ENCODE measurements around the gene CXCR5.

CXCR5 gene

GRCh38 chr11:118846181-118846935 lies 37.3 kb upstream of the CXCR5 start:
- no peak for TF ChIP-seq CTCF (IDR thresholded peaks at IDR 0.05)
- Histone ChIP-seq H3K9me3 (ENCODE audit: control insufficient read depth, low read length) (no peaks in the 10 kb centered on the region), H2AFZ (no peak overlapping the region), H3K27me3 (ENCODE audit: control insufficient read depth, insufficient read depth, low read length) (no peaks in the 10 kb centered on the region), H3K4me3 (ENCODE audit: low read depth, low read length) (no peak overlapping the region), H3K4me1 (no peaks in the 10 kb centered on the region), H3K27ac (no peak overlapping the region), H3K79me2 (no peaks in the 10 kb centered on the region), H3K9ac (no peak overlapping the region), H3K36me3 (ENCODE audit: control insufficient read depth, insufficient read depth, low read length) (no peaks in the 10 kb centered on the region), H3K4me2 (ENCODE audit: low read length) (no peak overlapping the region)

- Histone ChIP-seq H3K9me3 (ENCODE audit: control insufficient read depth, low read length) (no peaks in the 10 kb centered on the region), H3K27me3 (ENCODE audit: control insufficient read depth, insufficient read depth, low read length) (no peaks in the 10 kb centered on the region), H3K9ac (no peak overlapping the region), H3K4me2 (ENCODE audit: low read length) (no peak overlapping the region), H3K36me3 (ENCODE audit: control insufficient read depth, insufficient read depth, low read length) (no peaks in the 10 kb centered on the region), H3K27ac (no peak overlapping the region), H3K4me1 (no peaks in the 10 kb centered on the region), H3K79me2 (no peaks in the 10 kb centered on the region), H2AFZ (no peak overlapping the region), H3K4me3 (ENCODE audit: low read depth, low read length) (no peak overlapping the region)
- TF ChIP-seq CTCF (IDR thresholded peaks at IDR 0.05), result no peak
These were observed 33.9 kb upstream of the CXCR5 start for GRCh38 chr11:118849825-118850224.

DNA sequence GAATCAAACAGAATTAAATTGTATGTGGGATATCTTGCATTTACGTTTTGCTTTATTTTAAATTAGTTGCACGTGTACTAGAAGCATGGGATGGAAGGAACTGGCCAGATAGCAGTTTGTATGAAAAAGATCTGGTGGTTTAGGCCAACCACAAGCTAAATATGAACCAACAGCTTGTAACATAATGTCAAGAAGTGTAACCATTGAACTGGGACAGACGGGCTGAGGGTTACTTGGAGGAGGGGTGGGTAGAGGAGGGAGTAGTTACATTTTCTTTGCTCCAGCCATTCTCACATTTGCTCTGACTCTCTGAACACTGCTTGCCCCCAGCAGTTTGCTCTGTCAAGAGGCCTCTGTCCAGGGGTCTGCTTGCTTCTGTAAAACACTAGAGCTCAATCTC lies 31.7 kb upstream of the CXCR5 start:
- TF ChIP-seq CTCF (IDR thresholded peaks at IDR 0.05), result no peak
- Histone ChIP-seq H3K27ac (no peak overlapping the region), H3K9me3 (ENCODE audit: control insufficient read depth, low read length) (no peaks in the 10 kb centered on the region), H2AFZ (no peak overlapping the region), H3K9ac (no peak overlapping the region), H3K27me3 (ENCODE audit: control insufficient read depth, insufficient read depth, low read length) (no peaks in the 10 kb centered on the region), H3K79me2 (no peaks in the 10 kb centered on the region), H3K4me2 (ENCODE audit: low read length) (no peak overlapping the region), H3K4me1 (no peaks in the 10 kb centered on the region), H3K4me3 (ENCODE audit: low read depth, low read length) (no peak overlapping the region), H3K36me3 (ENCODE audit: control insufficient read depth, insufficient read depth, low read length) (no peaks in the 10 kb centered on the region)

- no peaks in the 10 kb centered on the region for H3K36me3 ChIP-seq (ENCODE audit: control insufficient read depth, insufficient read depth, low read length)
- no peaks in the 10 kb centered on the region for H3K4me1 ChIP-seq
- TF ChIP-seq CTCF (IDR thresholded peaks at IDR 0.05), result no peak
- H3K27ac ChIP-seq, result no peak overlapping the region
- no peak overlapping the region for H2AFZ ChIP-seq
- H3K4me3 ChIP-seq (ENCODE audit: low read depth, low read length), result no peak overlapping the region
- H3K4me2 ChIP-seq (ENCODE audit: low read length), result no peak overlapping the region
- H3K9ac ChIP-seq, result no peak overlapping the region
- H3K27me3 ChIP-seq (ENCODE audit: control insufficient read depth, insufficient read depth, low read length), result no peaks in the 10 kb centered on the region
- H3K79me2 ChIP-seq, result no peaks in the 10 kb centered on the region
- no peaks in the 10 kb centered on the region for H3K9me3 ChIP-seq (ENCODE audit: control insufficient read depth, low read length)
These were observed 30.0 kb upstream of the CXCR5 start for GRCh38 chr11:118853678-118854077.

GRCh38 chr11:118856314-118856713 lies 27.4 kb upstream of the CXCR5 start:
- TF ChIP-seq CTCF (IDR thresholded peaks at IDR 0.05), result no peak

More at GRCh38 chr11:118856314-118856713, 27.4 kb upstream of the CXCR5 start:
- Histone ChIP-seq H2AFZ (no peak overlapping the region), H3K4me2 (ENCODE audit: low read length) (no peak overlapping the region), H3K36me3 (ENCODE audit: control insufficient read depth, insufficient read depth, low read length) (no peaks in the 10 kb centered on the region), H3K27me3 (ENCODE audit: control insufficient read depth, insufficient read depth, low read length) (no peaks in the 10 kb centered on the region), H3K79me2 (no peaks in the 10 kb centered on the region), H3K9ac (no peak overlapping the region), H3K4me3 (ENCODE audit: low read depth, low read length) (no peak overlapping the region), H3K9me3 (ENCODE audit: control insufficient read depth, low read length) (no peaks in the 10 kb centered on the region), H3K27ac (no peak overlapping the region), H3K4me1 (no peaks in the 10 kb centered on the region)

Data from parathyroid adenoma (tissue), 2 donors.